OCI-LY3 (cell line): Measurements from ENCODE around the gene SNAPC4.

Source experiments
- H2AFZ ChIP-seq: fragments of 200-600, 300-600 bp; shearing (Covaris generic); 2 replicates; pipeline ENCODE4 v1.6.0; 2014; ENCODE audit warnings: antibody characterized with exemption, low read depth, low read length
- H3K27ac ChIP-seq: fragments of 200-600, 300-600 bp; sonication (generic); 2 replicates; pipeline ENCODE4 v1.5.1; 2014; ENCODE audit warnings: mild to moderate bottlenecking, low read length, moderate library complexity, mixed read lengths
- H3K27me3 ChIP-seq: fragments of 200-600, 300-600 bp; sonication (generic); 2 replicates; pipeline ENCODE4 v1.6.1; 2014; ENCODE audit warnings: low read depth, low read length, mixed read lengths
- H3K36me3 ChIP-seq: fragments of 200-600, 300-600 bp; sonication (generic); replicated peaks from 2 replicates; pipeline ENCODE3; 2014; ENCODE audit warnings: low read depth, low read length, mixed read lengths
- H3K4me1 ChIP-seq: fragments of 300-600, 200-600 bp; sonication (generic); 2 replicates; pipeline ENCODE4 v1.6.1; 2014; ENCODE audit warnings: low read length, mixed read lengths
- H3K4me2 ChIP-seq: fragments of 200-600, 300-600 bp; sonication (generic); 2 replicates; pipeline ENCODE4 v1.6.1; 2014; ENCODE audit warnings: low read length, mixed read lengths
- H3K4me3 ChIP-seq: fragments of 300-600, 200-600 bp; sonication (generic); 2 replicates; pipeline ENCODE4 v1.5.1; 2014; ENCODE audit warnings: antibody characterized with exemption, mild to moderate bottlenecking, low read length, moderate library complexity
- H3K79me2 ChIP-seq: fragments of 300-600, 200-600 bp; shearing (Covaris generic); 2 replicates; pipeline ENCODE4 v1.6.1; 2014; ENCODE audit warnings: mild to moderate bottlenecking, low read length, mixed read lengths
- H3K9ac ChIP-seq: fragments of 300-600, 200-600 bp; shearing (Covaris generic); 2 replicates; pipeline ENCODE4 v1.6.0; 2014; ENCODE audit warnings: mild to moderate bottlenecking, low read length, moderate library complexity
- H3K9me3 ChIP-seq: fragments of 200-600, 300-600 bp; shearing (Covaris generic); 2 replicates; pipeline ENCODE4 v1.6.1; 2014; ENCODE audit warnings: low read length, mixed read lengths; ENCODE audit not compliant: insufficient read depth
- H4K20me1 ChIP-seq: fragments of 200-600, 300-600 bp; sonication (generic); 2 replicates; pipeline ENCODE4 v1.6.1; 2016; ENCODE audit warnings: low read length, mixed read lengths; ENCODE audit not compliant: insufficient read depth
- EZH2phosphoT487 ChIP-seq: fragments of 200-600 bp; shearing (Covaris generic); IDR thresholded peaks from 2 replicates; pipeline ENCODE4 v1.6.1; 2018; ENCODE audit warnings: antibody characterized with exemption, mixed run types, low read depth
- TF ChIP-seq, protein P1 (sequence below): fragments of 200-600, 300-600 bp; sonication (generic); IDR thresholded peaks from 2 replicates; pipeline ENCODE4 v1.5.1; 2014; ENCODE audit warnings: antibody characterized with exemption, low read length, low read depth

The SNAPC4 gene

DNA sequence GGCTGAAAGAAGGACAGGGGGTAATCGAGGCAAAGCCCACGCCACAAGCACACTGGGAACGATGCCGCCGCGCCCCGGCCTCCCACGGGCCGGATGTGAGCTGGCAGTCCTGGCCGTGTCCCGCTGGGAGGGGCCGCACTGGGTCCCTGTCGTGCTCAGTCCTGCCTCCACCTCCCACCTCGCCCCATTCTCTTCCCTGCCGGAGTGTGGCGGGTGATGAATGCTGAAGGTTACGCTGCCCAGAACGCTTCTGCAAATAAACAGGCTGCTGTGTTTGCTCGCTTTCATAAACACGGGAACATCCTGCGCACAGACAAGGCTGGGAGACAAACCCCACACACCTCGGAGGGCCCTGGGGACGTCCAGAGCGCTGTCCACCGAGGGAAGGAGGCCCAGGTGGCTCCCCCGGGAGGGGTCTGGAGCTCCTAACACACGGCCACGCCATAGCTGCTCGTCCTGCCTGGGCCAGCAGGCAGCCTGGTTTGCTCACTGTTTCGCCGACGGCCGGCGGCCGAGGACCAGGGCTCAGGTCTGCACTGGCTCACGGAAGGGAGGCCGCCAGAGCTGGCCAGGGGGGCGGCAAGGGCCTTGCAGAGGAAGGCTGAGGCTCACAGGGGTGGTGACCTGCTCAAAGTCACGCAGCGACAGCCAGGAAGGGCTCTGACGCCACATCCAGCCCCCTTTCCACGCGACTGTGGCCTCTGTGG is 38.8 kb downstream of the SNAPC4 start:
- Histone ChIP-seq H3K4me3 (no peak overlapping the region), H3K9ac (no peak overlapping the region), H3K27ac (no peak overlapping the region), H3K4me2 (no peak overlapping the region), H3K9me3 (no peaks in the 10 kb centered on the region), H2AFZ (no peak overlapping the region), H3K4me1 (peaks cover 18% of the 10 kb centered on the region), H3K36me3 (peaks cover 4% of the 10 kb centered on the region), H3K79me2 (no peaks in the 10 kb centered on the region), H3K27me3 (no peaks in the 10 kb centered on the region), H4K20me1 (no peaks in the 10 kb centered on the region)
- no peak for TF ChIP-seq EZH2phosphoT487
- TF ChIP-seq, protein P1, sequence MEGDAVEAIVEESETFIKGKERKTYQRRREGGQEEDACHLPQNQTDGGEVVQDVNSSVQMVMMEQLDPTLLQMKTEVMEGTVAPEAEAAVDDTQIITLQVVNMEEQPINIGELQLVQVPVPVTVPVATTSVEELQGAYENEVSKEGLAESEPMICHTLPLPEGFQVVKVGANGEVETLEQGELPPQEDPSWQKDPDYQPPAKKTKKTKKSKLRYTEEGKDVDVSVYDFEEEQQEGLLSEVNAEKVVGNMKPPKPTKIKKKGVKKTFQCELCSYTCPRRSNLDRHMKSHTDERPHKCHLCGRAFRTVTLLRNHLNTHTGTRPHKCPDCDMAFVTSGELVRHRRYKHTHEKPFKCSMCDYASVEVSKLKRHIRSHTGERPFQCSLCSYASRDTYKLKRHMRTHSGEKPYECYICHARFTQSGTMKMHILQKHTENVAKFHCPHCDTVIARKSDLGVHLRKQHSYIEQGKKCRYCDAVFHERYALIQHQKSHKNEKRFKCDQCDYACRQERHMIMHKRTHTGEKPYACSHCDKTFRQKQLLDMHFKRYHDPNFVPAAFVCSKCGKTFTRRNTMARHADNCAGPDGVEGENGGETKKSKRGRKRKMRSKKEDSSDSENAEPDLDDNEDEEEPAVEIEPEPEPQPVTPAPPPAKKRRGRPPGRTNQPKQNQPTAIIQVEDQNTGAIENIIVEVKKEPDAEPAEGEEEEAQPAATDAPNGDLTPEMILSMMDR, result no peak

DNA sequence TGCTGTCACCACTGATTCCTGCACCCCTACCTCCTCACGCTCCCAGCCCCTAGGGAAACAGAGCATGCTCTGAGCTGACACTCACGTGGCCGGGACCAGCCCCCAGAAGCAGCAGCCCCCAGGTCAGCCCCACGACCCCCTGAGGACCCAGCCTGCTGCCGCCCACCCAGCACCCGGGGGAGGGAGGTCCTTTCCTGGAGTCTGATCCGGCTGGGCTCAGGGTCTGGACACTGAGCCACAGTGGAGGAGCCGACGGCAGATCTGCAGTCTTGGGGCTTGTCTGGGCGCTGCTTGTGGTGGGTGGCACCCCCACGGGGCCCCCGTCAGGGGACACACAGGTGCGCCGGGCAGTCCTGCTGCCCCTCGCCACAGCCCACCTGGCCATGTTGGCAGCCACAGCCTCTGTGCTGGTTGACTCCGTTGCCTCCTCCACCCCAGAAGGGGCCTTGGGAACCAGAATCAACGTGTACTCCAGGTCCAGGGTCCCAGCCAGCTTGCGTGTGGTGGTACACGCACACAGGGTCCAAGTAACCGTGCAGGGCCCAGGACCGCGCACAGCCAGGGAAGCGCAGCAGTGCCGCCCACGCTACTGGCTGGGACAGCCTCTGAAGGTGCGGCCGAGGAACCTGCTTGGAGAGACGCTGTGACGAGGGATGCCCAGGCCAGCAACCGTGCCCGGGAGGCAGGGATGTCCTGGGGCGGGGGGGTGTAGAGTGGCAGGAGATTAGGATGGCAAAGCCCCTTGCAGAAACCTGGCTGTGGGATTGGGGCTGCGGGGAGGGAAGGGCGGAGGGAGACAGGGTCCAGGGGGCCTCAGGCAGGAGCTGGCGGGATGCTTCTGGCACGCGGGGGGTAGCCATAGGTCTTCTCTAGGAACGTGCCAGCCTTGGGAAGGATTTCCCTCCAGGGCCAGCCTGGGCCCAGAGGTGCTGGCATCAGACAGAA is 39.9 kb downstream of the SNAPC4 start:
- TF ChIP-seq, protein P1, result no peak
- no peak for TF ChIP-seq EZH2phosphoT487
- Histone ChIP-seq H3K27ac (no peak overlapping the region), H3K9me3 (no peaks in the 10 kb centered on the region), H3K79me2 (no peaks in the 10 kb centered on the region), H3K4me3 (no peak overlapping the region), H3K36me3 (peaks cover 4% of the 10 kb centered on the region), H4K20me1 (no peaks in the 10 kb centered on the region), H3K4me1 (peaks cover 9% of the 10 kb centered on the region), H2AFZ (no peak overlapping the region), H3K27me3 (no peaks in the 10 kb centered on the region), H3K9ac (no peak overlapping the region), H3K4me2 (no peak overlapping the region)

DNA sequence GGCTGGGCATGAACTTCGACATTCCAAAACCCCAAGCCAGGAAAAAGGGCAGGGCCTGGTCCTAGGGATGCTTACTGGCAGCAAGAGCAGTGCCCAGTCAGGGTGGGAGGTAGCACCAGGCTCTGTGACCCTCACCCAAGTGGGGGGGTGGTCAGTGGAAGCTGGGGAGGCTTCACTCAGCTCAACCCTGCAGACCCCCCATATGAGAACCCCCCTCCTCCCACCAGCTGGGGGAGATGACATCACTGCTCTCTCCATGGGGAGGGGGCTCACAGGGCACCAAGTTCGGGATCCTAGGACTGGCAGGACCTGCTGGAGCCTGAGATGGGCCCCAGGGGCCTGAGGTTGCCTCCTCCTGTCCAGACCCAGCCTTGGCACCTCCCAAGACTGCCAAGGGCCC is 41.1 kb downstream of the SNAPC4 start:
- Histone ChIP-seq H2AFZ (no peak overlapping the region), H3K36me3 (peaks cover under 1% of the 10 kb centered on the region), H4K20me1 (no peaks in the 10 kb centered on the region), H3K4me1 (peaks cover 6% of the 10 kb centered on the region), H3K4me3 (no peak overlapping the region), H3K27me3 (peaks cover 8% of the 10 kb centered on the region), H3K27ac (no peak overlapping the region), H3K9ac (no peak overlapping the region), H3K4me2 (no peak overlapping the region), H3K79me2 (no peaks in the 10 kb centered on the region), H3K9me3 (no peaks in the 10 kb centered on the region)
- TF ChIP-seq, protein P1, result no peak
- no peak for TF ChIP-seq EZH2phosphoT487

DNA sequence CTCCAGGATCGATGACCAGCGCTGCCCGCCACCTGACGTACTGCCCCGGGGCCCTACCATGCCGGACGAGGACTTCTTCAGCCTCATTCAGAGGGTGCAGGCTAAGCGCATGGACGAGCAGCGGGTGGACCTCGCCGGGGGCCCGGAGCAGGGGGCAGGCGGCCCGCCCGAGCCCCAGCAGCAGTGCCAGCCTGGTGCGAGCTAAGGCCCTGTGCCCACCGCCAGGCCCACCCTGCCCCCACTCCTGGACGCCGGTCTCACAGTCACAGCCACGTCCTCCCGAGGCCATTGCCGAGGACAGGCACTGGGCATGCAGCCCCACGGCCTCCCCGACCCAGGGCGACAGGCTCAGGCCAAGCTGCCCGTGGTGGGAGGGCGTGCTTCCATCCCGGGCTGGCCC is 42.0 kb downstream of the SNAPC4 start:
- H3K27ac ChIP-seq, result no peak overlapping the region
- no peak overlapping the region for H2AFZ ChIP-seq
- no peak overlapping the region for H3K4me3 ChIP-seq
- H3K9me3 ChIP-seq, result no peaks in the 10 kb centered on the region
- H3K27me3 ChIP-seq, result peaks cover 15% of the 10 kb centered on the region
- H3K9ac ChIP-seq, result no peak overlapping the region
- no peaks in the 10 kb centered on the region for H3K36me3 ChIP-seq
- no peaks in the 10 kb centered on the region for H3K79me2 ChIP-seq
- no peak overlapping the region for H3K4me2 ChIP-seq
- H4K20me1 ChIP-seq, result peaks cover 1% of the 10 kb centered on the region; the same call in 1 of the 2 replicates
- no peak for TF ChIP-seq EZH2phosphoT487
- TF ChIP-seq, protein P1, result no peak
- H3K4me1 ChIP-seq, result peaks cover 4% of the 10 kb centered on the region; the same call in 1 of the 2 replicates
